IMR-90 (cell line): Measurements from ENCODE around the gene FNBP1. TPM values are rescaled to one million over a fixed set of nuclear protein-coding genes. Genes with fewer than 3 reads are reported as not detected.

Experiments used
- ATAC-seq: fragments of 200-7000 bp; cut with Tn5 transposase; 2 replicates; pipeline ENCODE4 v1.9.1; 2020; ENCODE audit warnings: low read depth, mild to moderate bottlenecking, moderate library complexity
- BruUV-seq: library from RNA; stranded (reverse); fragments of 400-500 nt; replicated peaks from 2 replicates; lab custom pipeline; 2021; lab: Mats Ljungman, UMichigan
- CTCF ChIA-PET: fragments of 300-600 bp; formaldehyde crosslinking; extraction: SDS; loops from one replicate; lab custom pipeline; 2021; ENCODE audit warnings: antibody characterized with exemption; lab: Yijun Ruan, JAX
- POLR2A ChIA-PET: fragments of 300-600 bp; sonication (Branson Sonifier 250); formaldehyde crosslinking; loops from one replicate; lab custom pipeline; 2022; ENCODE audit warnings: antibody characterized with exemption; ENCODE audit not compliant: unreplicated experiment; lab: Charles Lee
- DNase-seq: peaks from one replicate; pipeline ENCODE4 v3.0.0; 2013
- H2AFZ ChIP-seq: replicated peaks from 2 replicates; pipeline ENCODE3; 2013; ENCODE audit warnings: low read length, mild to moderate bottlenecking; ENCODE audit not compliant: poor library complexity
- H2AK5ac ChIP-seq: 2 replicates; pipeline ENCODE4 v1.6.1; 2013; ENCODE audit warnings: low read depth, low read length, inconsistent platforms
- H2AK9ac ChIP-seq: replicated peaks from 2 replicates; pipeline ENCODE3; 2013; ENCODE audit warnings: mild to moderate bottlenecking, low read depth, low read length, moderate library complexity; ENCODE audit not compliant: poor library complexity
- H2BK120ac ChIP-seq: 2 replicates; pipeline ENCODE4 v1.6.1; 2013; ENCODE audit warnings: low read depth, low read length, inconsistent platforms
- H2BK15ac ChIP-seq: 3 replicates; pipeline ENCODE4 v1.6.1; 2013; ENCODE audit warnings: low read depth, low read length, inconsistent platforms
- H2BK20ac ChIP-seq: 2 replicates; pipeline ENCODE4 v1.6.1; 2013; ENCODE audit warnings: low read depth, mild to moderate bottlenecking, inconsistent platforms, low read length, moderate library complexity
- H2BK5ac ChIP-seq: 2 replicates; pipeline ENCODE4 v1.6.1; 2013; ENCODE audit warnings: mild to moderate bottlenecking, low read depth, low read length, inconsistent platforms; ENCODE audit not compliant: poor library complexity, severe bottlenecking
- H3K14ac ChIP-seq: replicated peaks from 2 replicates; pipeline ENCODE4 v1.6.1; 2013; ENCODE audit warnings: low read depth, low read length, inconsistent platforms
- H3K18ac ChIP-seq: 2 replicates; pipeline ENCODE4 v1.6.1; 2013; ENCODE audit warnings: low read depth, low read length, control low read depth
- H3K23ac ChIP-seq: 2 replicates; pipeline ENCODE4 v1.6.1; 2013; ENCODE audit warnings: low read depth, low read length, inconsistent platforms
- H3K27ac ChIP-seq: 2 replicates; pipeline ENCODE4 v1.5.1; 2013; ENCODE audit warnings: mild to moderate bottlenecking, control low read depth, low read length; ENCODE audit not compliant: insufficient read depth
- H3K27me3 ChIP-seq: 2 replicates; pipeline ENCODE4 v1.6.1; 2013; ENCODE audit warnings: low read length; ENCODE audit not compliant: control insufficient read depth, insufficient read depth
- H3K36me3 ChIP-seq: 2 replicates; pipeline ENCODE4 v1.6.1; 2013; ENCODE audit warnings: low read length, mixed read lengths; ENCODE audit not compliant: control insufficient read depth, insufficient read depth
- H3K4ac ChIP-seq: 2 replicates; pipeline ENCODE4 v1.6.1; 2013; ENCODE audit warnings: low read depth, low read length, inconsistent platforms
- H3K4me1 ChIP-seq: 2 replicates; pipeline ENCODE4 v1.6.1; 2013; ENCODE audit warnings: low read length, mixed read lengths; ENCODE audit not compliant: control insufficient read depth, insufficient read depth
- H3K4me2 ChIP-seq: 2 replicates; pipeline ENCODE4 v1.6.1; 2013; ENCODE audit warnings: low read depth, mild to moderate bottlenecking, control low read depth, low read length, moderate library complexity
- H3K4me3 ChIP-seq: 2 replicates; pipeline ENCODE4 v1.5.1; 2013; ENCODE audit warnings: low read depth, mild to moderate bottlenecking, control low read depth, low read length, moderate library complexity; ENCODE audit not compliant: insufficient read depth
- H3K56ac ChIP-seq: 2 replicates; pipeline ENCODE4 v1.6.1; 2013; ENCODE audit warnings: low read length, inconsistent platforms; ENCODE audit not compliant: insufficient read depth; ENCODE audit errors: extremely low read depth
- H3K79me1 ChIP-seq, 2 experiments: 2 replicates each; pipeline ENCODE4 v1.6.1; 2013; ENCODE audit warnings: low read length in 2 of 2, inconsistent platforms in 1 of 2, low read depth in 1 of 2
- H3K9ac ChIP-seq: 2 replicates; pipeline ENCODE4 v1.6.1; 2013; ENCODE audit warnings: low read depth, low read length, control low read depth
- H3K9me1 ChIP-seq: 2 replicates; pipeline ENCODE4 v1.6.1; 2013; ENCODE audit warnings: low read length, inconsistent platforms; ENCODE audit not compliant: insufficient read depth
- H3K9me3 ChIP-seq: 2 replicates; pipeline ENCODE4 v1.6.1; 2013; ENCODE audit warnings: low read length; ENCODE audit not compliant: control insufficient read depth, insufficient read depth
- H4K20me1 ChIP-seq: 2 replicates; pipeline ENCODE4 v1.6.1; 2013; ENCODE audit warnings: low read length, inconsistent platforms; ENCODE audit not compliant: insufficient read depth
- H4K5ac ChIP-seq: 2 replicates; pipeline ENCODE4 v1.6.1; 2013; ENCODE audit warnings: mild to moderate bottlenecking, low read depth, low read length, control low read depth
- H4K8ac ChIP-seq, 2 experiments: 2 replicates each; pipeline ENCODE4 v1.6.1; 2013; ENCODE audit warnings: low read depth in 2 of 2, low read length in 2 of 2, control low read depth in 1 of 2, inconsistent platforms in 1 of 2
- H4K91ac ChIP-seq: 2 replicates; pipeline ENCODE4 v1.6.1; 2013; ENCODE audit warnings: low read depth, low read length, inconsistent platforms; ENCODE audit not compliant: insufficient read depth
- BHLHE40 ChIP-seq: fragments of 150-350 bp; IDR thresholded peaks from 2 replicates; pipeline ENCODE4 v1.6.1; 2016; ENCODE audit warnings: mild to moderate bottlenecking, low read depth, low read length
- CHD1 ChIP-seq: IDR thresholded peaks from 2 replicates; pipeline ENCODE4 v1.6.1; 2012; ENCODE audit warnings: low read depth, low read length, improper control_type of control experiment
- FOS ChIP-seq: fragments of 150-350 bp; IDR thresholded peaks from 2 replicates; pipeline ENCODE4 v1.6.1; 2016; ENCODE audit warnings: low read depth, low read length
- MAFK ChIP-seq: IDR thresholded peaks from 2 replicates; pipeline ENCODE4 v1.6.1; 2012; ENCODE audit warnings: low read depth, low read length, improper control_type of control experiment
- MAZ ChIP-seq: IDR thresholded peaks from 2 replicates; pipeline ENCODE4 v1.6.1; 2012; ENCODE audit warnings: low read depth, mild to moderate bottlenecking, low read length, improper control_type of control experiment, moderate library complexity, borderline replicate concordance
- MXI1 ChIP-seq: IDR thresholded peaks from 2 replicates; pipeline ENCODE4 v1.6.1; 2012; ENCODE audit warnings: low read depth, mild to moderate bottlenecking, low read length, moderate library complexity, borderline replicate concordance
- NFE2L2 ChIP-seq: fragments of 150-350 bp; IDR thresholded peaks from 2 replicates; pipeline ENCODE4 v1.6.1; 2016; ENCODE audit warnings: low read depth, mild to moderate bottlenecking, low read length
- POLR2A ChIP-seq: IDR thresholded peaks from 2 replicates; pipeline ENCODE4 v1.6.1; 2012; ENCODE audit warnings: mild to moderate bottlenecking, low read depth, low read length
- RAD21 ChIP-seq: IDR thresholded peaks from 2 replicates; pipeline ENCODE4 v1.6.1; 2012; ENCODE audit warnings: low read length, improper control_type of control experiment
- RCOR1 ChIP-seq: IDR thresholded peaks from 2 replicates; pipeline ENCODE4 v1.6.1; 2012; ENCODE audit warnings: mild to moderate bottlenecking, low read length, improper control_type of control experiment; ENCODE audit not compliant: insufficient replicate concordance
- RFX5 ChIP-seq: IDR thresholded peaks from 2 replicates; pipeline ENCODE4 v1.8.0; 2012; ENCODE audit warnings: low read depth, mild to moderate bottlenecking, low read length, moderate library complexity
- SMC3 ChIP-seq: fragments of 150-350 bp; IDR thresholded peaks from 2 replicates; pipeline ENCODE4 v1.6.1; 2016; ENCODE audit warnings: low read depth, mild to moderate bottlenecking, antibody characterized with exemption, low read length, moderate library complexity
- WGBS, 2 experiments: methylation state at CpG; one replicate each; pipeline versions ENCODE4 v1.1.5 to v1.1.7; 2013; ENCODE audit warnings: missing lambda C conversion rate in 2 of 2; ENCODE audit not compliant: insufficient read length in 1 of 2; ENCODE audit errors: extremely low coverage in 2 of 2; 5-methylcytosine and 5-hydroxymethylcytosine counted together
- dilution Hi-C: fragments of 300-500 bp; cut with HindIII; formaldehyde crosslinking; loops from one replicate; pipeline ENCODE4 v1.14.3; 2018; ENCODE audit warnings: low sequenced_read_pairs; ENCODE audit not compliant: unreplicated experiment
- in situ Hi-C: fragments of 300-500 bp; cut with MboI; formaldehyde crosslinking; loops from 3 replicates; pipeline ENCODE4 v1.14.3; 2019; ENCODE audit warnings: low sequenced_read_pairs, inconsistent platforms, mixed read lengths
- intact Hi-C: fragments of 100-400 bp; cut with micrococcal nuclease; formaldehyde crosslinking; loops from 2 replicates; pipeline ENCODE4 v1.10.0; 2022
- polyA plus RNA-seq, 3 experiments: library from polyadenylated mRNA; depleted of rRNA; stranded (reverse); fragments of >200 nt; gene quantifications; 2 replicates each; pipeline ENCODE4 v1.2.3, GENCODE V29; 2012; ENCODE audit warnings: low replicate concordance in 1 of 3
- total RNA-seq: library from RNA; depleted of rRNA; stranded (reverse); fragments of >200 nt; gene quantifications from 2 replicates; pipeline ENCODE4 v1.2.3, GENCODE V29; 2012
- TF ChIP-seq, protein P1 (sequence below): conservative IDR thresholded peaks from 2 replicates; pipeline ENCODE4 v1.5.1; 2012; ENCODE audit warnings: mild to moderate bottlenecking, low read depth, low read length, improper control_type of control experiment
- TF ChIP-seq, protein P2 (sequence below): fragments of 150-350 bp; IDR thresholded peaks from 2 replicates; pipeline ENCODE4 v1.6.1; 2017; ENCODE audit warnings: mild to moderate bottlenecking, antibody characterized with exemption, low read length, low read depth
- TF ChIP-seq, protein P3 (sequence below): fragments of 150-350 bp; IDR thresholded peaks from 2 replicates; pipeline ENCODE4 v1.6.1; 2016; ENCODE audit warnings: low read depth, mild to moderate bottlenecking, low read length, moderate library complexity, borderline replicate concordance

FNBP1 gene
- total and polyA plus RNA-seq, 2 of the 4 experiments (the other 2 are of a cell fraction), result 10.3 to 15.4 TPM

DNA sequence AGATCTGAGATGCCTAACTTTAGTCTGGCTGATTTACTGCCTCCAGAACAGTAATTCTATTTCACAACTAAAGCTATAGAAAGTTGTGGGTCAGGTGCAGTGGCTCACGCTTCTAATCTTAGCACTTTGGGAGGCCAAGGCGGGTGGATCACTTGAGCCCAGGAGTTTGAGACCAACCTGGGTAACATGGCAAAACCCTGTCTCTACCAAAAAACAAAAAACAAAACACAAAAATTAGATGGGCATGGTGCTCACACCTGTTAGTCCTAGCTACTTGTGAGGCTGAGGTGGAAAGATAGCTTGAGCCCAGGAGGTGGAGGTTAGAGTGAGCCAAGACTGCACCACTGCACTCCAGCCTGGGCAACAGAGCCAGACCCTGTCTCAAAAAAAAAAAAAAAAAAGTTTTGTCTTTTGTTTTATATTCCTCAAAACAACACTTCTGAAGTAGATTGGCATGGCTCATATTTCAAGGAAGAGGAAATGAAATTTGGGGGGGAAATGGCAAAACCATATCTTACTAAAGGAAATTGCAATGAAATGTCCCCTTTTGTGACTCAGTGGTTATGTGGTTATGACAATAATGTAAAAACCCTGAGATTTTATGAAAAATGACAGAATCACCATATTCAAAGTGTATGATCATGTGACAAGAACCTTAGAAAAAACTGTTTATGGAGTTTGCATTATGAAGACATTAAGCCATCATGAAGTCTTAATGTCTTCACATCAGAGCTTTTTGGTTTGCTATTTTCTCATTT, 16.2 kb downstream of the FNBP1 start:
- no peak overlapping the region for H3K56ac ChIP-seq
- no peak overlapping the region for H3K9ac ChIP-seq
- H2BK15ac ChIP-seq, result no peak overlapping the region
- intact Hi-C loops, result loop anchor here (5.0 kb wide), 1 partner anchor 49 kb away; no protein-coding TSS in a partner anchor
- no peak overlapping the region for H3K23ac ChIP-seq
- no peak overlapping the region for H3K4me2 ChIP-seq
- BruUV-seq, result no TSS peak
- H3K27me3 ChIP-seq, result no peaks in the 10 kb centered on the region
- no peak overlapping the region for H2BK120ac ChIP-seq
- peaks cover 26 to 60% of the 10 kb centered on the region in 2 experiments for H3K79me1 ChIP-seq
- no peak overlapping the region for H3K4me3 ChIP-seq
- no peaks in the 10 kb centered on the region for H3K36me3 ChIP-seq
- H3K14ac ChIP-seq, result no peak overlapping the region
- H3K4me1 ChIP-seq, result peaks cover 2% of the 10 kb centered on the region
- H3K18ac ChIP-seq, result no peak overlapping the region
- dilution Hi-C loops, result no loop called here
- H2AK5ac ChIP-seq, result no peak overlapping the region
- H4K20me1 ChIP-seq, result peaks cover 45% of the 10 kb centered on the region
- H2BK5ac ChIP-seq, result no peak overlapping the region
- H3K27ac ChIP-seq, result no peak overlapping the region
- CTCF ChIA-PET, result interaction anchor here (0.5 to 1.0 kb wide), 2 partner anchors 13 to 35 kb away, joined by 3 read pairs; no protein-coding TSS in a partner anchor
- WGBS, 2 experiments, result no CpG with 5 or more reads among the region's 2 CpGs
- H4K91ac ChIP-seq, result no peak overlapping the region
- DNase-seq (no peak), ATAC-seq (no peak)
- no peak overlapping the region for H2AFZ ChIP-seq
- no peak overlapping the region for H3K4ac ChIP-seq
- no peak overlapping the region for H4K5ac ChIP-seq
- H4K8ac ChIP-seq, result no peak overlapping the region
- no peak overlapping the region for H2BK20ac ChIP-seq
- H3K9me1 ChIP-seq, result peaks cover 6% of the 10 kb centered on the region
- no peak overlapping the region for H2AK9ac ChIP-seq
- H3K9me3 ChIP-seq, result peaks cover 2% of the 10 kb centered on the region; the same call in 1 of the 2 replicates
- in situ Hi-C loops, result no loop called here
- POLR2A ChIA-PET, result no interaction called here
- TF ChIP-seq RCOR1 (no peak), MAFK (no peak), CHD1 (no peak), MXI1 (no peak), NFE2L2 (no peak), RFX5 (no peak), BHLHE40 (no peak), MAZ (no peak), POLR2A (no peak), FOS (no peak), SMC3 (no peak), RAD21 (no peak)
- TF ChIP-seq, protein P1, sequence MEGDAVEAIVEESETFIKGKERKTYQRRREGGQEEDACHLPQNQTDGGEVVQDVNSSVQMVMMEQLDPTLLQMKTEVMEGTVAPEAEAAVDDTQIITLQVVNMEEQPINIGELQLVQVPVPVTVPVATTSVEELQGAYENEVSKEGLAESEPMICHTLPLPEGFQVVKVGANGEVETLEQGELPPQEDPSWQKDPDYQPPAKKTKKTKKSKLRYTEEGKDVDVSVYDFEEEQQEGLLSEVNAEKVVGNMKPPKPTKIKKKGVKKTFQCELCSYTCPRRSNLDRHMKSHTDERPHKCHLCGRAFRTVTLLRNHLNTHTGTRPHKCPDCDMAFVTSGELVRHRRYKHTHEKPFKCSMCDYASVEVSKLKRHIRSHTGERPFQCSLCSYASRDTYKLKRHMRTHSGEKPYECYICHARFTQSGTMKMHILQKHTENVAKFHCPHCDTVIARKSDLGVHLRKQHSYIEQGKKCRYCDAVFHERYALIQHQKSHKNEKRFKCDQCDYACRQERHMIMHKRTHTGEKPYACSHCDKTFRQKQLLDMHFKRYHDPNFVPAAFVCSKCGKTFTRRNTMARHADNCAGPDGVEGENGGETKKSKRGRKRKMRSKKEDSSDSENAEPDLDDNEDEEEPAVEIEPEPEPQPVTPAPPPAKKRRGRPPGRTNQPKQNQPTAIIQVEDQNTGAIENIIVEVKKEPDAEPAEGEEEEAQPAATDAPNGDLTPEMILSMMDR, result no peak
- TF ChIP-seq, protein P2, sequence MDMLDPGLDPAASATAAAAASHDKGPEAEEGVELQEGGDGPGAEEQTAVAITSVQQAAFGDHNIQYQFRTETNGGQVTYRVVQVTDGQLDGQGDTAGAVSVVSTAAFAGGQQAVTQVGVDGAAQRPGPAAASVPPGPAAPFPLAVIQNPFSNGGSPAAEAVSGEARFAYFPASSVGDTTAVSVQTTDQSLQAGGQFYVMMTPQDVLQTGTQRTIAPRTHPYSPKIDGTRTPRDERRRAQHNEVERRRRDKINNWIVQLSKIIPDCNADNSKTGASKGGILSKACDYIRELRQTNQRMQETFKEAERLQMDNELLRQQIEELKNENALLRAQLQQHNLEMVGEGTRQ, result no peak
- TF ChIP-seq, protein P3, sequence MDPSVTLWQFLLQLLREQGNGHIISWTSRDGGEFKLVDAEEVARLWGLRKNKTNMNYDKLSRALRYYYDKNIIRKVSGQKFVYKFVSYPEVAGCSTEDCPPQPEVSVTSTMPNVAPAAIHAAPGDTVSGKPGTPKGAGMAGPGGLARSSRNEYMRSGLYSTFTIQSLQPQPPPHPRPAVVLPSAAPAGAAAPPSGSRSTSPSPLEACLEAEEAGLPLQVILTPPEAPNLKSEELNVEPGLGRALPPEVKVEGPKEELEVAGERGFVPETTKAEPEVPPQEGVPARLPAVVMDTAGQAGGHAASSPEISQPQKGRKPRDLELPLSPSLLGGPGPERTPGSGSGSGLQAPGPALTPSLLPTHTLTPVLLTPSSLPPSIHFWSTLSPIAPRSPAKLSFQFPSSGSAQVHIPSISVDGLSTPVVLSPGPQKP, result no peak
